NCI-H128 (cell line): ENCODE results near the gene COPS7A.
"Not testable (repeated sequence)": the region's sequence is repeated elsewhere in the genome, so short reads cannot be mapped to it uniquely, and the experiment has no call there.

Experiments
- DNase-seq: peaks from one replicate; lab custom pipeline; 2025; ENCODE audit not compliant: unreplicated experiment; lab: John Stamatoyannopoulos, UW

The COPS7A gene

DNA sequence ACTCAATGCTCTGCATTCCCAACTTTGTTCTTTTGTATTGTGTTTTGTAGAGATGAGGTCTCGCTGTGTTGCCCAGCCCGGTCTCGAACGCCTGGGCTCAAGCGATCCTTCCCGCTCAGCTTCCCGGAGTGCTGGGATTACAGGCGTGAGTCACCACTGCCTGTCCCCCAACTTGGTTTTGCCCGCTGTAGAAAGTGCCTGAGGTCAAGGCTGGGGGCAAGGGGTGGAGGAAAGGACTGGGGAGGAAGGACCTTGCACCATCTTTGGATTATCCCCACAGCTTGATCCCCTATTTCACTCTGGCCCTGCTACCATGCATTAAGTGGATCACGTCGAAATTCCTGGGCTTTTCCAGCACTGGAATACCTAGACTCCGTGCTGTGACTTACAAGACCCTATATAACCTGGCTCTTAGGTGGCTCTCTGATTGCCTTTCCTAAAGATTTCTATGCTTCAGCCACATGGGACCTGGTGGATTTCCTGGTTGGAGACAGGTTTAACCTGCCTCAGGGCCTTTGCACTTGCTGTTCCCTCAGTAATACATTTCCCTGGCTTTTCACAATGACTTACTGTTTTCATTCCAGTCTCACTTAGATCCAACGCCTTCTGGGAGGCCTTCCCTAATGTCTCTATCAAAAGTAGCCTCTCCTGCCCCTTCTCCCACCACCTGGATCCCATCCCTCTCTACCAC lies 22.6 kb upstream of the COPS7A start:
- DNase-seq: no peak

- DNase-seq: no peak
Observed at GRCh38 chr12:6703631-6704030, 20.2 kb upstream of the COPS7A start.

DNA sequence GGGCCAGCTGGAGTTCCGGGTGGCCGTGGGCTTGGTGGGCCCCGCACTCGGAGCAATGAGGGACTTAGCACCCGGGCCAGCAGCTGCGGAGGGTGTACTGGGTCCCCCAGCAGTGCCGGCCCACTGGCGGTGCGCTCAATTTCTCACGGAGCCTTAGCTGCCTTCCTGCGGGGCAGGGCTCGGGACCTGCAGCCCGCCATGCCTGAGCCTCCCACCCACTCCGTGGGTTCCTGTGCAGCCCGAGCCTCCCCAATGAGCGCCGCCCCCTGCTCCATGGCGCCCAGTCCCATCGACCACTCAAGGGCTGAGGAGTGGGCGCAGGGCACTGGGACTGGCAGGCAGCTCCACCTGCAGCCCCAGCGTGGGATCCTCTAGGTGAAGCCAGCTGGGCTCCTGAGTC lies 15.5 kb upstream of the COPS7A start:
- DNase-seq: not testable (repeated sequence)

- no peak for DNase-seq
Observed at GRCh38 chr12:6708960-6709394, 14.9 kb upstream of the COPS7A start.

DNA sequence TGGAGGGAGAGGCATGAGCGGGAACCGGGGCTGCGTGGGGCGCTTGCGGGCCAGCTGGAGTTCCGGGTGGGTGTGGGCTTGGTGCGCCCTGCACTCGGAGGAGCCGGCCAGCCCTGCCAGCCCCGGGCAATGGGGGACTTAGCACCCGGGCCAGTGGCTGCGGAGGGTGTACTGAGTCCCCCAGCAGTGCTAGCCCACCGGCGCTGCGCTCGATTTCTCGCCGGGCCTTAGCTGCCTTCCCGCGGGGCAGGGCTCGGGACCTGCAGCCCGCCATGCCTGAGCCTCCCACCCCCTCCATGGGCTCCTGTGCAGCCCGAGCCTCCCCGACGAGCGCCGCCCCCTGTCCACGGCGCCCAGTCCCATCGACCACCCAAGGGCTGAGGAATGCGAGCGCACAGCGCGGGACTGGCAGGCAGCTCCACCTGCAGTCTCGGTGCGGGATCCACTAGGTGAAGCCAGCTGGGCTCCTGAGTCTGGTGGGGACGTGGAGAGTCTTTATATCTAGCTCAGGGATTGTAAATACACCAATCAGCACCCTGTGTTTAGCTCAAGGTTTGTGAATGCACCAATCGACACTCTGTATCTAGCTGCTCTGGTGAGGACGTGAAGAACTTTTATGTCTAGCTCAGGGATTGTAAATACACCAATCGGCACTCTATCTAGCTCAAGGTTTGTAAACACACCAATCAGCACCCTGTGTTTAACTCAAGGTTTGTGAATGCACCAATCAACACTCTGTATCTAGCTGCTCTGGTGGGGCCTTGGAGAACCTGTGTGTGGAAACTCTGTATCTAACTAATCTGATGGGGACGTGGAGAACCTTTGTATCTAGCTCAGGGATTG lies 7.6 kb upstream of the COPS7A start:
- DNase-seq: not testable (repeated sequence)

DNA sequence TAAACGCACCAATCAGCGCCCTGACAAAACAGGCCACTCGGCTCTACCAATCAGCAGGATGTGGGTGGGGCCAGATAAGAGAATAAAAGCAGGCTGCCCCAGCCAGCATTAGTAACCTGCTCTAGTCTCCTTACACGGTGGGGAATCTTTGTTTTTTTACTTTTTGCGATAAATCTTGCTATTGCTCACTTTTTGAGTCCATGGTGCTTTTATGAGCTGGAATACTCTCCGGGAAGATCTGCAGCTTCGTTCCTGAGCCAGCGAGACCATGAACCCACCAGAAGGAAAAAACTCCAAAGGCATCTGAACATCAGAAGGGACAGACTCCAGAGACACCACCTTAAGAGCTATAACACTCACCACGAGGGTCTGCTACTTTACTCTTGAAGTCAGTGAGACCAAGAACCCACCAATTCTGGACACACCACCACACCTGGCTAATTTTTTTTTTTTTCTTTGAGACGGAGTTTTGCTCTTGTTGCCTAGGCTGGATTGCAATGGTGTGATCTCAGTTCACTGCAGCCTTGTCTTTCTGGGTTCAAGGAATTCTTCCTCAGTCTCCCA lies 6.9 kb upstream of the COPS7A start:
- DNase-seq: no peak

DNA sequence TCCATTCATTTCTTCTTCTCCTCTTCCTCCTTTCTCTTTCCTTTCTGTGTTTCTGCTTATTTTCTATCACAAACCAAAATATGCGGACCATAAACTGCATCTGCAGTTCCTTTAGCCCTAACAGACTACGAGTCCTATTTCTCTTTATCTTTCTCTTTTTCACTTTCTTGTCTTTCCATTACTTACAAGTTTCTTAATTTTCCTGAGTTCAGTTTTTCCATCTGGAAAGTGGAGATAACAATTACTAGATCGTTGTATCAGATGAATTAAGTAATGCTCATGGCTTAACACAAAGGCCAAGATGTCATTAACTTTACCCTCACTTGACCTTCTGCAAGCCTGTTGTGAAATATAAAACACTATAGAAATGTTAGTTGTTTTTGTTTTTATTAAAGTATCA lies 983 bp upstream of the COPS7A start:
- no peak for DNase-seq

GRCh38 chr12:6724409-6724797 lies 557 bp downstream of the COPS7A start:
- no peak for DNase-seq

GRCh38 chr12:6725350-6725749 lies 1.5 kb downstream of the COPS7A start:
- no peak for DNase-seq

- DNase-seq: no peak
Observed at GRCh38 chr12:6729186-6729585, 5.3 kb downstream of the COPS7A start.

DNA sequence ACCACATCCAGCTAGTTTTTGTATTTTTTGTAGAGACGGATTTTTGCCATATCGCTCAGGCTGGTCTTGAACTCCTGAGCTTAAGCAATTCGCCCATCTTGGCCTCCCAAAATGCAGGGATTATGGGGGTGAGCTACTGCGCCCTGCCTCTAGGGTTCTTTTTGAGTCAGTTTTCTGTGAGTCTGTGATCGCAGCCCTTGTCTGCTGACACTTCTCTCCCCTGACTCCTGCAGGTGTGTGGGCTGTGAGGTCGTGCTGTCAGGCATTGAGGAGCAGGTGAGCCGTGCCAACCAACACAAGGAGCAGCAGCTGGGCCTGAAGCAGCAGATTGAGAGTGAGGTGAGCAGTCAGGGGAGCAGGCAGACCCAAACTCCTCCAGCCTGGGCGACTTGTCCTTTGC lies 6.3 kb downstream of the COPS7A start:
- no peak for DNase-seq

DNA sequence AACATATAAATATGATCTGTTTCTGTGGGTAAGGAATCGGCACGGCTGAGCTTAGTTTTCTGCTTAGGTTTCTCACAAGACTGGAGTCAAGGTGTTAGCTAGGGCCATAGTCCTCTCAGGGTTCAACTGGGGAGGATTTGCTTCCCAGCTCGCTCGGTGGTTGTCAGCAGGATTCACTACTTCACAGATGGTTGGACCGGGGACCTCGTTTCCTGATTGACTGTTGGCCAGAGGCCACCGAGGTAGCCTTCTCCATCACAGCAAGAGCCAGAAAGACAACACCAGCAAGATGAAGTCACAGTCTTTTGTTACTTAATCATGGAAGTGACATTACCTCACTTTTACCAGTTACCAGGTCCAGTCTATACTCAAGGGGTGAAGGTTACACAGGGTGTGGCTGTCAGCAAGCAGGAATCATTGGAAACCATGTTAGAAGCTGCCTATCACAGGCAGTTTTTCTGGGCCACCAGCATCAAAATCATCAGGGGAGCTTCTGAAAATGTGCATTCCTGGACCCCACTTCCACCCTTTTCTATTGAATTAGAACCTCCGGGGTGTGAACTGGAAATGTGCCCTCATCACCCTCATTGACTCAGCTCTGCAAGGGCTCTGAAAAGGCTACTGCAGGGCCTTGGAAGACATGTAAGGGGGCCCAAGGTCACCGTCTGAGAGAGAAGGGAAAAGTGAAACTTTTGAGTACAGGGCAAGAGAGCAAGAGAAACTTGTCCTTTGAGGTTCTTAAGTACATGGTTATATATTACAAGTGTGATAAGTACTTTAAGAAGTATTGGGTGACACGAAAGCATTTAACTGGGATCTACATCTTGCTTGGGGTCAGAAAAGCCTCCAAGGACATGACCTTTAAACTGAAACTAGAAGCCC lies 10.9 kb downstream of the COPS7A start:
- DNase-seq: no peak

DNA sequence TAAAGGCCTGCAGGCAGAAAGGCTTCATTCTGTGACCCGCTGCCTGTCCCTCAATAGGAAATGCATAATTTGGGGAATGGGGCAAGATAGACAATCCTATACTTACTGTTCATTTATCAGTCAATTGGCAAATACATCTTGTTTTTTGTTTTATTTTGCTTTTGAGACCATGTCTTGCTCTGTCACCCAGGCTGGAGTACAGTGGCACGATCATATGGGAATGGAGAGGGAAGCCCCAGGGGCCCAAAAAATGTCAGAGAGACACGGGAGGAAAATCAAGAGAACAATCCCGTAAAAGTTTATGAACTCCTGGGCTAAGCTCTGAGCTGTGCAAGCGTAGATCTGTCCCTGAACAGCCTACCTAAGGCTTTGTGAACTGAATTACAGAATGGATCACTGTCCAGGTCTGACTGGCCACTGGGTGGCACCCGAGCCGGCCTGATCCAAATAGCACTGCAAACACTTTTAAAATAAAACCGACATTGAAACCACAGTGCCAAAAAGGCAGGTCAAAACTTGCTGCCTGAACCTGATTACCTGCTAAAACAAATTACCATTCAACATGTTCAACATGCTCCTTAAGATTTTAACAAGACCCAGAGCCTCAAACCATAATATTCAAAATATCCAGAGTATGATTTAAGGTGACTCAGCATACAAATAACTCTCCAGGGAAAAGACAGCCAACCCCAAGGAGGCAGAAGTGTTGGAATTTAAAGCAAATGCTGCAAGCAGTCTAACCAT lies 11.8 kb downstream of the COPS7A start:
- peak; percentile 26 for DNase-seq

DNA sequence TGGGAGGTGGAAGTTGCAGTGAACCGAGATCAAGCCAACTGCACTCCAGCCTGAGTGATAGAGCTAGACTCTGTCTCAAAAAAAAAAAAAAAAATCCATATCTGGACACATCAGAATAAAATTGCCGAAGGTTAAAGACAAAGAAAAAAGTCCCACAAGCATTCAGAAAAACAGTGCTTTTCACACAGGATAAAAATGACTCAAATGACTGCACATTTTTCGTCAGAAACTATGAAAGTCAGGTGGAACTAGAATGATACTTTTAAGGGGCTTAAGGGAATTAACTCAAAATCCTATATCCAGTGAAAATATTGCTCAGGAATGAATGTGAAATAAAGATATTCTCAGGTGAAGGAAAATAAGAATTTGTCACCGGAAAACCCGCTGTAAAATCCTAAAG lies 12.9 kb downstream of the COPS7A start:
- DNase-seq: no peak

GRCh38 chr12:6742080-6742479 lies 18.2 kb downstream of the COPS7A start:
- not testable (repeated sequence) for DNase-seq

GRCh38 chr12:6742834-6743233 lies 19.0 kb downstream of the COPS7A start:
- DNase-seq: no peak

GRCh38 chr12:6743300-6743699 lies 19.5 kb downstream of the COPS7A start:
- not testable (repeated sequence) for DNase-seq

DNA sequence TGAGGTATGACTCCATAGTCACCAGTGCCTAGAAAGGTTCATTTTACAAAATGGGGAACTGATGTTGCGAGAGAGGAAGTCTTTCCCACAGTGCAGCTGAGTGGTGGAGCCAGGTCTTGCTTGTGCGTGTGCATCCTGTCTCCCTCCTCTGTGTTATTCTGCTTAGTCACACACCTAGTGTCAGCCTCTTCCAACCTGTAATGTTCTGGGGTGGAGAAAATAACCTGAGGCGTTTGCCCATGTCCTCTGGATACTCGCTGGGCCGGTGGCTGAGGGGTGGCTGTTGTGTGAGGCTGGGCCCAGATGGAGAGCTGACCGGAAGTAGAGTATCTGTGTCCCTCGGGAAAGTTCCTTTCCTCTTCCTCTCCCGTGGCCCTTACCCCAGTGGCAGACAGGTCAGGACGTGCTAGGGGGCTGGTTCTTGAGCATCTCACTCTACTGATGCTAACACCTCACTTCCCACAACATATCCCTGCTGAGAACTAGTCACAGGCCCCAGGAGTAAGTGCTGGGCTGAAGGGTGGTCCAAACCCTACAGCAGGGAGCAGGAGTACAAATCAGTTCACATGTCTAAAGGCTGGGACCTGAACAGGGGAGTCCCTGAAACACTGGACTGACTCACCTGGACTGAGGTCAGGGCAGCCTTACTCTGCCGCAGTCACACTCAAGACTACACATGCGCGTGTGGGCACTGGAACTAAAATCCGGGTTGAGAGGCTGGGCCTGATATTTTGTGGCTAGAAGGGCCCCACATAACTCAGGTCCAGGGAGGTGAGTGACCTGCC lies 22.1 kb downstream of the COPS7A start:
- DNase-seq: no peak

- DNase-seq: no peak
Observed at GRCh38 chr12:6747216-6747615, 23.4 kb downstream of the COPS7A start.

GRCh38 chr12:6748761-6749160 lies 24.9 kb downstream of the COPS7A start:
- DNase-seq: no peak
